Vagina (tissue), 2 donors: ENCODE results near the gene ANKRD2.
A peak's percentile ranks its signal among the peaks of the same experiment; 100 is the strongest.

ENCODE experiments used
- POLR2A ChIP-seq, 2 donors: fragments of 450-650 bp; IDR thresholded peaks; one replicate each; pipeline ENCODE4 v1.6.1; 2017; ENCODE audit warnings: antibody characterized with exemption in 2 of 2, mild to moderate bottlenecking in 2 of 2, moderate library complexity in 2 of 2
- POLR2AphosphoS5 ChIP-seq, 2 donors: sonication (generic); formaldehyde crosslinking; IDR thresholded peaks; one replicate each; pipeline ENCODE4 v1.9.0; 2017; ENCODE audit warnings: antibody characterized with exemption in 2 of 2, mild to moderate bottlenecking in 2 of 2, low read depth in 1 of 2; ENCODE audit not compliant: insufficient read depth in 1 of 2
- TF ChIP-seq, protein P1 (sequence below), 3 experiments: fragments of 450-650 bp in 2 of 3; fragments of 200-600 bp in 1 of 3; sonication (generic) in 1 of 3; IDR thresholded peaks; one replicate each; pipeline ENCODE4 v1.5.1; 2017 to 2019; ENCODE audit warnings: antibody characterized with exemption in 3 of 3, mild to moderate bottlenecking in 2 of 3, moderate library complexity in 2 of 3

DNA sequence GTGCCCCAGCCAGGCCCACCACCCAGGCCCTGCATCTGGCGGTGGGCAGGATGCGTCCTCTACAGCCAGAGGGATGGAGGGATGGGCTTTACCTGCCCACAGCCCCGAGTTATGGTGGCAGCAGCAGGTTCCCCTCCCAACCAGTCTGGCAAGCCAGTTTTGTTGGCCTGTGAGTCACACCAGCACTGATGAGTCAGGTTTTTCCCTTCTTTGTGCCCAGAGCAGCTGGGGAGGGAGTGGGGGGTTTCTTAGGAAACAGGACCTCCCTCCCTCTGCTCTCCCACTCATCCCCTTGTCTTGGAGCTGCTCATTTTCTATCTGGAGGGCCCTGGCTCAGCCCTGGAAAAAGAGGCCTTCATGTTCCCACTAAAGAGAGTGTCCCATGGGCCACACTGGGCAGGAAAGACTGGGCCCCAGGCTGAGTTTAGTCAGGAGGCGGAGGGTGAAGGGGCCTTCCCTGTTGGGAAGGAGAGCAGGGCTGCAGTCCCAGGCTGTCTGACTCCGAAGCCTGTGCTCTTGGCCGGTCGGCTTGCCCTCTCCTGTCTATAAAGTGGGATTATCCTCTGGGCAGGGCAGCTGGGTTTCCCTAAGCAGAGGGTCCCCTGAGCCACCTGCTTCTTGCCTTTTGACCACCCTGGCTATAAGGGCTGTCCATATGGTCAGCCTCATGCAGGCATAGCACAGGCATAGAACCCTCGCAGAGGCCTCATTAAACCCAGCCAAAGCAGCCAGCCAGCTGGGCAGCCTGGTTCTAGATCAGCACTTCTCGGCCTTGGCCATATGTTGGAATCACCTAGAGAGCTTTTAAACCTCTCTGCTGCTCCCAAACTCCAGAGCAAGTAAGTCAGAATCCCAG lies 30.2 kb upstream of the ANKRD2 start:
- TF ChIP-seq, protein P1, sequence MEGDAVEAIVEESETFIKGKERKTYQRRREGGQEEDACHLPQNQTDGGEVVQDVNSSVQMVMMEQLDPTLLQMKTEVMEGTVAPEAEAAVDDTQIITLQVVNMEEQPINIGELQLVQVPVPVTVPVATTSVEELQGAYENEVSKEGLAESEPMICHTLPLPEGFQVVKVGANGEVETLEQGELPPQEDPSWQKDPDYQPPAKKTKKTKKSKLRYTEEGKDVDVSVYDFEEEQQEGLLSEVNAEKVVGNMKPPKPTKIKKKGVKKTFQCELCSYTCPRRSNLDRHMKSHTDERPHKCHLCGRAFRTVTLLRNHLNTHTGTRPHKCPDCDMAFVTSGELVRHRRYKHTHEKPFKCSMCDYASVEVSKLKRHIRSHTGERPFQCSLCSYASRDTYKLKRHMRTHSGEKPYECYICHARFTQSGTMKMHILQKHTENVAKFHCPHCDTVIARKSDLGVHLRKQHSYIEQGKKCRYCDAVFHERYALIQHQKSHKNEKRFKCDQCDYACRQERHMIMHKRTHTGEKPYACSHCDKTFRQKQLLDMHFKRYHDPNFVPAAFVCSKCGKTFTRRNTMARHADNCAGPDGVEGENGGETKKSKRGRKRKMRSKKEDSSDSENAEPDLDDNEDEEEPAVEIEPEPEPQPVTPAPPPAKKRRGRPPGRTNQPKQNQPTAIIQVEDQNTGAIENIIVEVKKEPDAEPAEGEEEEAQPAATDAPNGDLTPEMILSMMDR (IDR thresholded peaks at IDR 0.05): no peak
- TF ChIP-seq POLR2A (IDR thresholded peaks at IDR 0.05) (no peak), POLR2AphosphoS5 (IDR thresholded peaks at IDR 0.05; ENCODE audit: insufficient read depth in 1 of 2, low read depth in 1 of 2) (peak; percentile 88 to 93)
